AG09319 (cell line): ENCODE measurements around the gene DMD.

Experiments
- DNase-seq: peaks from one replicate; pipeline ENCODE4 v3.0.0-alpha.2; 2010; ENCODE audit warnings: low read depth; ENCODE audit errors: extremely low read depth
- CTCF ChIP-seq: IDR thresholded peaks from 2 replicates; pipeline ENCODE4 v1.5.1; 2011; ENCODE audit warnings: low read depth, mild to moderate bottlenecking, inconsistent platforms, low read length, moderate library complexity

The DMD gene

GRCh38 chrX:31232506-31232905 is 1978.8 kb downstream of the DMD start:
- no peak for TF ChIP-seq CTCF
- DNase-seq: no peak

DNA sequence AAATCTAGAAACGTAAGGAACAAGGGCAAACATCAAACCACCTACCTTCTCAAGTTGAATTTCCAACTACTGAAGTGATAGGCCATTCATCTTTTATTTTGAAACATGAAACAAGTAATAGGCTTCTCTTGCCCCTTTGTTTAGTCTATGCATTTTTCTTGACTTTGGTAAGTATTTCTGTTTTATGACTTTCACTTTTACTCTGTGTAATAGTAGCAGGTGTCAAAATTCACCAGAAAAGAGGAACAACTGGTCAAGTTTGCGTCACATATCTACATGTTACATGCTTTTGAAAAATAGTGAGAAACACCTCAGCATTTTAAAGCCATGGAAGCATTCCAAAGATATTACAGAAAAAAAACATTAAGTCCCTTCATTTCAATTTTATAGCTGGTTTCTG is 1982.4 kb downstream of the DMD start:
- TF ChIP-seq CTCF: no peak
- DNase-seq: no peak

GRCh38 chrX:31228415-31228832 is 1982.9 kb downstream of the DMD start:
- DNase-seq: peak; percentile 44
- TF ChIP-seq CTCF: no peak

DNA sequence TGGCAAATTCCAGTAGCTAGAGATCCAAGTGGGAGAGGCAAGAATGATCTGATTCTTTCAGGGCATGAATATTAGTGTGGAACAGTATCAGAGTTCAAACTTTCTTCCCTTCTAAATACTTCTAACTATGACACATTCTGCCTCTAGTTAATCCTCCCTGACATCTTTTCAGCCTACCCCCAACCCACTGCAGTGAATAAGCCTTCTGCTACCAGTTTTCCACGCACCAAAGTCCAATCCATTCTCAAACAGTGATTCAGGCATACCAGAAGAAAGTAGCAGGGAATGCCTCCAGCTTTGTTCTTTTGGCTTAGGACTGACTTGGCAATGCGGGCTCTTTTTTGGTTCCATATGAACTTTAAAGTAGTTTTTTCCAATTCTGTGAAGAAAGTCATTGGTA is 1984.1 kb downstream of the DMD start:
- no peak for TF ChIP-seq CTCF
- no peak for DNase-seq

GRCh38 chrX:31225819-31226218 is 1985.5 kb downstream of the DMD start:
- no peak for TF ChIP-seq CTCF
- no peak for DNase-seq

DNA sequence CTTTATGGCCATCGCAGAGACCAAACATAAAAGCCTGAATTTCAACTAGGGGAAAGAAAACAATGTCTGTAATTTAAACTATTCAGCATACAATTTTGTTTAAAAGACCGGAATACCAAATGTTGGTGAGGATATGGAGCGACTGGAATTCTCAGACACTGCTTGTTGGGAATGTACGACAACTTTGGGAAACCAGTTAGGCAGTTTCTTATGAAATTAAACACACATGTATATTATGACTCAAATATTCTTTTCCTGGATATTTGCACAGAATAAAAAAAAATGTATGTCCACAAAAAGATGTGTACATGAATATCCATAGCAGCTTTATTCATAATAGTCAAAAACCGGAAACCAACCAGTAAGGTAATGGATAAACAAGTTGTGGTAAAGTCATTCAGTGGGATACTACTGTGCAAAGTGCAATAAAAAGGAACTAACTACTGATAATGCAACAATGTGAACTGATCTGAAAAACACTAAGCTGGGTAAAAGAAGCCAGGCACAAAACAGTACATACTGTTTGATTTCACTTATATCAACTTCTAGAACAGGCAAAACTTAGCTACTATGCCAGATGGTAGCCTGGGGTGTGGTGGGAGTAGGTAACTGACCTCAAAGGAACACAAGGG is 1986.9 kb downstream of the DMD start:
- DNase-seq: no peak
- no peak for TF ChIP-seq CTCF

- no peak for TF ChIP-seq CTCF
- no peak for DNase-seq
Measured at GRCh38 chrX:31223817-31224216, 1987.5 kb downstream of the DMD start.
